ENCODE data around the gene PEDS1. TPM values are rescaled to one million over a fixed set of nuclear protein-coding genes. Genes with fewer than 3 reads are reported as not detected.

The PEDS1 gene
- total and polyA plus RNA-seq, 2 of the 13 experiments (the other 11 are each of a cell fraction or from before 2014, with no cell fraction given): 30.5 to 93.9 TPM

DNA sequence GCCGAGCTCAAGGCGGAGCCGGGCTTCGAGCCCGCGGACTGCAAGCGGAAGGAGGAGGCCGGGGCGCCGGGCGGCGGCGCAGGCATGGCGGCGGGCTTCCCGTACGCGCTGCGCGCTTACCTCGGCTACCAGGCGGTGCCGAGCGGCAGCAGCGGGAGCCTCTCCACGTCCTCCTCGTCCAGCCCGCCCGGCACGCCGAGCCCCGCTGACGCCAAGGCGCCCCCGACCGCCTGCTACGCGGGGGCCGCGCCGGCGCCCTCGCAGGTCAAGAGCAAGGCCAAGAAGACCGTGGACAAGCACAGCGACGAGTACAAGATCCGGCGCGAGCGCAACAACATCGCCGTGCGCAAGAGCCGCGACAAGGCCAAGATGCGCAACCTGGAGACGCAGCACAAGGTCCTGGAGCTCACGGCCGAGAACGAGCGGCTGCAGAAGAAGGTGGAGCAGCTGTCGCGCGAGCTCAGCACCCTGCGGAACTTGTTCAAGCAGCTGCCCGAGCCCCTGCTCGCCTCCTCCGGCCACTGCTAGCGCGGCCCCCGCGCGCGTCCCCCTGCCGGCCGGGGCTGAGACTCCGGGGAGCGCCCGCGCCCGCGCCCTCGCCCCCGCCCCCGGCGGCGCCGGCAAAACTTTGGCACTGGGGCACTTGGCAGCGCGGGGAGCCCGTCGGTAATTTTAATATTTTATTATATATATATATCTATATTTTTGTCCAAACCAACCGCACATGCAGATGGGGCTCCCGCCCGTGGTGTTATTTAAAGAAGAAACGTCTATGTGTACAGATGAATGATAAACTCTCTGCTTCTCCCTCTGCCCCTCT, 38.2 kb upstream of the PEDS1 start (continued):
- TF ChIP-seq, protein P1, sequence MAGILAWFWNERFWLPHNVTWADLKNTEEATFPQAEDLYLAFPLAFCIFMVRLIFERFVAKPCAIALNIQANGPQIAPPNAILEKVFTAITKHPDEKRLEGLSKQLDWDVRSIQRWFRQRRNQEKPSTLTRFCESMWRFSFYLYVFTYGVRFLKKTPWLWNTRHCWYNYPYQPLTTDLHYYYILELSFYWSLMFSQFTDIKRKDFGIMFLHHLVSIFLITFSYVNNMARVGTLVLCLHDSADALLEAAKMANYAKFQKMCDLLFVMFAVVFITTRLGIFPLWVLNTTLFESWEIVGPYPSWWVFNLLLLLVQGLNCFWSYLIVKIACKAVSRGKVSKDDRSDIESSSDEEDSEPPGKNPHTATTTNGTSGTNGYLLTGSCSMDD (CRISPR knock-in tag; IDR thresholded peaks at IDR 0.05): no peak
- peak; percentile 38; the same call in 1 of the 2 replicates for TF ChIP-seq HOXA5 (CRISPR knock-in tag; IDR thresholded peaks at IDR 0.05)
- peak; percentile 95 for TF ChIP-seq ZNF891 (CRISPR knock-in tag; IDR thresholded peaks at IDR 0.05)
- TF ChIP-seq, protein P2, sequence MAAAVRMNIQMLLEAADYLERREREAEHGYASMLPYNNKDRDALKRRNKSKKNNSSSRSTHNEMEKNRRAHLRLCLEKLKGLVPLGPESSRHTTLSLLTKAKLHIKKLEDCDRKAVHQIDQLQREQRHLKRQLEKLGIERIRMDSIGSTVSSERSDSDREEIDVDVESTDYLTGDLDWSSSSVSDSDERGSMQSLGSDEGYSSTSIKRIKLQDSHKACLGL (CRISPR knock-in tag; IDR thresholded peaks at IDR 0.05): peak; percentile 61
- TF ChIP-seq, protein P3, sequence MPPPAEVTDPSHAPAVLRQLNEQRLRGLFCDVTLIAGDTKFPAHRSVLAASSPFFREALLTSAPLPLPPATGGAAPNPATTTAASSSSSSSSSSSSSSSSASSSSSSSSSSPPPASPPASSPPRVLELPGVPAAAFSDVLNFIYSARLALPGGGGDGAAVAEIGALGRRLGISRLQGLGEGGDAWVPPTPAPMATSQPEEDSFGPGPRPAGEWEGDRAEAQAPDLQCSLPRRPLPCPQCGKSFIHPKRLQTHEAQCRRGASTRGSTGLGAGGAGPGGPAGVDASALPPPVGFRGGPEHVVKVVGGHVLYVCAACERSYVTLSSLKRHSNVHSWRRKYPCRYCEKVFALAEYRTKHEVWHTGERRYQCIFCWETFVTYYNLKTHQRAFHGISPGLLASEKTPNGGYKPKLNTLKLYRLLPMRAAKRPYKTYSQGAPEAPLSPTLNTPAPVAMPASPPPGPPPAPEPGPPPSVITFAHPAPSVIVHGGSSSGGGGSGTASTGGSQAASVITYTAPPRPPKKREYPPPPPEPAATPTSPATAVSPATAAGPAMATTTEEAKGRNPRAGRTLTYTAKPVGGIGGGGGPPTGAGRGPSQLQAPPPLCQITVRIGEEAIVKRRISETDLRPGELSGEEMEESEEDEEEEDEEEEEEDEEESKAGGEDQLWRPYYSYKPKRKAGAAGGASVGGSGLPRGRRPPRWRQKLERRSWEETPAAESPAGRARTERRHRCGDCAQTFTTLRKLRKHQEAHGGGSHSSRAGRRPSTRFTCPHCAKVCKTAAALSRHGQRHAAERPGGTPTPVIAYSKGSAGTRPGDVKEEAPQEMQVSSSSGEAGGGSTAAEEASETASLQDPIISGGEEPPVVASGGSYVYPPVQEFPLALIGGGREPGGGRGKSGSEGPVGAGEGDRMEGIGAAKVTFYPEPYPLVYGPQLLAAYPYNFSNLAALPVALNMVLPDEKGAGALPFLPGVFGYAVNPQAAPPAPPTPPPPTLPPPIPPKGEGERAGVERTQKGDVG (CRISPR knock-in tag; IDR thresholded peaks at IDR 0.05; ENCODE audit: borderline replicate concordance): no peak
- no peak for TF ChIP-seq ELF4 (CRISPR knock-in tag; IDR thresholded peaks at IDR 0.05; ENCODE audit: borderline replicate concordance)
- peak; percentile 70; the same call in 1 of the 2 replicates for TF ChIP-seq ZNF678 (CRISPR knock-in tag; IDR thresholded peaks at IDR 0.05)
- TF ChIP-seq ZFYVE20 (CRISPR knock-in tag; IDR thresholded peaks at IDR 0.05; ENCODE audit: borderline replicate concordance, low read depth): no peak; the same call in none of the 2 replicates
- TF ChIP-seq AHR (CRISPR knock-in tag; IDR thresholded peaks at IDR 0.05): peak; percentile 81; the same call in 1 of the 2 replicates
- no peak; the same call in 1 of the 2 replicates for TF ChIP-seq ZNF720 (CRISPR knock-in tag; IDR thresholded peaks at IDR 0.05)
- TF ChIP-seq, protein P4, sequence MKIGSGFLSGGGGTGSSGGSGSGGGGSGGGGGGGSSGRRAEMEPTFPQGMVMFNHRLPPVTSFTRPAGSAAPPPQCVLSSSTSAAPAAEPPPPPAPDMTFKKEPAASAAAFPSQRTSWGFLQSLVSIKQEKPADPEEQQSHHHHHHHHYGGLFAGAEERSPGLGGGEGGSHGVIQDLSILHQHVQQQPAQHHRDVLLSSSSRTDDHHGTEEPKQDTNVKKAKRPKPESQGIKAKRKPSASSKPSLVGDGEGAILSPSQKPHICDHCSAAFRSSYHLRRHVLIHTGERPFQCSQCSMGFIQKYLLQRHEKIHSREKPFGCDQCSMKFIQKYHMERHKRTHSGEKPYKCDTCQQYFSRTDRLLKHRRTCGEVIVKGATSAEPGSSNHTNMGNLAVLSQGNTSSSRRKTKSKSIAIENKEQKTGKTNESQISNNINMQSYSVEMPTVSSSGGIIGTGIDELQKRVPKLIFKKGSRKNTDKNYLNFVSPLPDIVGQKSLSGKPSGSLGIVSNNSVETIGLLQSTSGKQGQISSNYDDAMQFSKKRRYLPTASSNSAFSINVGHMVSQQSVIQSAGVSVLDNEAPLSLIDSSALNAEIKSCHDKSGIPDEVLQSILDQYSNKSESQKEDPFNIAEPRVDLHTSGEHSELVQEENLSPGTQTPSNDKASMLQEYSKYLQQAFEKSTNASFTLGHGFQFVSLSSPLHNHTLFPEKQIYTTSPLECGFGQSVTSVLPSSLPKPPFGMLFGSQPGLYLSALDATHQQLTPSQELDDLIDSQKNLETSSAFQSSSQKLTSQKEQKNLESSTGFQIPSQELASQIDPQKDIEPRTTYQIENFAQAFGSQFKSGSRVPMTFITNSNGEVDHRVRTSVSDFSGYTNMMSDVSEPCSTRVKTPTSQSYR (CRISPR knock-in tag; IDR thresholded peaks at IDR 0.05; ENCODE audit: borderline replicate concordance): peak; percentile 22; the same call in 1 of the 2 replicates
- TF ChIP-seq ARID2 (CRISPR knock-in tag; IDR thresholded peaks at IDR 0.05; ENCODE audit: borderline replicate concordance): no peak
- TF ChIP-seq FOXA1 (IDR thresholded peaks at IDR 0.05): no peak
- TF ChIP-seq FOXA1 (CRISPR knock-in tag; IDR thresholded peaks at IDR 0.05): peak; percentile 68
- TF ChIP-seq ZNF124 (CRISPR knock-in tag; IDR thresholded peaks at IDR 0.05): peak; percentile 62; the same call in 1 of the 2 replicates
- TF ChIP-seq RXRA (CRISPR knock-in tag; IDR thresholded peaks at IDR 0.05): peak; percentile 23; the same call in 1 of the 2 replicates

Data from HepG2 (cell line).